HL-60 (cell line): ENCODE measurements around the gene DUOX2.

ENCODE experiments used
- DNase-seq, 2 experiments: peaks; one replicate each; pipeline ENCODE4 v3.0.0-alpha.2; 2010 to 2020; ENCODE audit warnings: low read depth in 1 of 2, low spot score in 1 of 2
- H3K27ac ChIP-seq: fragments of 250-450 bp; sonication (Bioruptor Pico); replicated peaks from 2 replicates; pipeline ENCODE4 v1.5.1; 2020; ENCODE audit warnings: mild to moderate bottlenecking, moderate library complexity
- H3K27me3 ChIP-seq: fragments of 250-450 bp; sonication (Bioruptor Pico); 2 replicates; pipeline ENCODE4 v1.5.1; 2021; ENCODE audit warnings: mild to moderate bottlenecking, moderate library complexity; ENCODE audit not compliant: insufficient read depth, poor library complexity, severe bottlenecking
- H3K4me3 ChIP-seq: replicated peaks from 2 replicates; pipeline ENCODE4 v1.5.1; 2011; ENCODE audit warnings: mild to moderate bottlenecking, control low read depth, low read length; ENCODE audit not compliant: insufficient read depth
- CTCF ChIP-seq: IDR thresholded peaks from one replicate; pipeline ENCODE4 v1.5.1; 2011; ENCODE audit warnings: low read length, control low read depth, inconsistent platforms; ENCODE audit not compliant: insufficient read depth
- GABPA ChIP-seq: IDR thresholded peaks from 2 replicates; pipeline ENCODE4 v1.6.1; 2012; ENCODE audit warnings: low read depth
- POLR2AphosphoS5 ChIP-seq: IDR thresholded peaks from 2 replicates; pipeline ENCODE4 v1.6.1; 2012; ENCODE audit warnings: low read depth
- REST ChIP-seq: IDR thresholded peaks from 2 replicates; pipeline ENCODE4 v1.6.1; 2012; ENCODE audit warnings: low read depth; ENCODE audit not compliant: insufficient replicate concordance
- SPI1 ChIP-seq: IDR thresholded peaks from 2 replicates; pipeline ENCODE4 v1.6.1; 2012; ENCODE audit warnings: low read depth, mild to moderate bottlenecking, borderline replicate concordance

The DUOX2 gene

GRCh38 chr15:45123397-45123796 is 9.4 kb upstream of the DUOX2 start:
- no peak for DNase-seq
- Histone ChIP-seq H3K4me3 (no peak overlapping the region), H3K27me3 (peaks cover 23% of the 10 kb centered on the region), H3K27ac (no peak overlapping the region)
- TF ChIP-seq GABPA: no peak
- no peak for TF ChIP-seq POLR2AphosphoS5
- TF ChIP-seq SPI1: no peak
- no peak for TF ChIP-seq CTCF
- no peak for TF ChIP-seq REST

DNA sequence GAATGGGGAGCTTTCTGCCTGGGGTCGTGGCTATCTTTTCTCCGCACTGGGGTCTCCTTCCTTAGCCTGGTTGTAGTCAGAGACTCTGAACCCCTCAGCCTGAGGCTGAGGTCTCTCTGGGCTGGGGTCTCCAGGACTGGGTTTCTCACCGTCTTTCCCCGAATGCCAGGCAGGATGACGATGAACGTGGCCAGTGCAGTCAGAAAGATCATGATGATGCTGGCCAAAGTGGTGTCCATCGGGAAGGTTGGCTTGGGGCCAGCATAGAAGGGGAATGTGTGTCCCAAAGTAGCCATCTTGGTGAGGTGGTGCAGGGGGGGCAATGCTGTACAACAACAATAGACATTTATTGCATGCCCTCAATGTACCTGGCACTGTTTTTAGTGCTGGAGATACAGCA is 8.7 kb upstream of the DUOX2 start:
- Histone ChIP-seq H3K27me3 (peaks cover 21% of the 10 kb centered on the region), H3K4me3 (no peak overlapping the region), H3K27ac (no peak overlapping the region)
- no peak for TF ChIP-seq GABPA
- no peak for TF ChIP-seq CTCF
- TF ChIP-seq SPI1: no peak
- no peak for TF ChIP-seq REST
- no peak for TF ChIP-seq POLR2AphosphoS5
- no peak for DNase-seq

DNA sequence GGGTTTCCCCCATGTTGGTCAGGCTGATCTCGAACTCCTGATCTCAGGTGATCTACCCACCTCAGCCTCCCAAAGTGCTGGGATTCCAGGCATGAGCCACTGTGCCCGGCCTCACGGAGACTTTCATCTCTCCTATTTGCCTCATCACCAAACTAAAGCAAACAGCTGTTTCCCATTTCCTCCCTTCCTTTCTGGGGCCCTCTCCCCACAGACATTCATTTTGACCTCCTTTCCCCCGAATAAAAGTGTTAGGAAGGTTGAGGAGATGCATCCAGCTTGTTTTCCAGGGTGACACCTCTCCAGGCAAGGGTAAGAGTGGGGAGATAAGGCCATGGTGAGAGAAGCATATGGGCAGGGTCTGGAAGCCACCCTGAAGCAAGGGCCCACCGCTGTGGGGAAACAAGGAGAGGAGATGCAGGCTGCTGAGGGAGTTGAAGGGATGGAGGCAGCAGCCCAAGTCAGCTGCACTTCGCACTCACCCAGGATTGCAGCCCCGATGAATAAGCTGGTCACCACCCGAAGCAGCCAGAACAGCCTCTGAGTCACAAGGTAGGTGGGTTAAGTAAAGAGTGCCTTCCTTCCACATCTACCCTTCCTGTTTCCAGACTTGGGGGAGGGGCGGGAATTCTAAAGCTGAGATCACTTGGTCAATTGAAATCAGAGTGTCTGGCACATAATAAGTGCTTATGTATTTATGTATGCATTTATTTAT is 7.9 kb upstream of the DUOX2 start:
- TF ChIP-seq SPI1: no peak
- no peak for TF ChIP-seq CTCF
- H3K27me3 ChIP-seq: peaks cover 29% of the 10 kb centered on the region
- H3K4me3 ChIP-seq: no peak overlapping the region
- no peak overlapping the region for H3K27ac ChIP-seq
- DNase-seq: no peak

GRCh38 chr15:45121020-45121419 is 7.0 kb upstream of the DUOX2 start:
- H3K4me3 ChIP-seq: no peak overlapping the region
- no peak overlapping the region for H3K27ac ChIP-seq
- TF ChIP-seq POLR2AphosphoS5 (no peak), GABPA (no peak), CTCF (no peak), REST (no peak), SPI1 (no peak)
- peaks cover 36% of the 10 kb centered on the region for H3K27me3 ChIP-seq
- no peak for DNase-seq
